Measurements from ENCODE around the gene GRK4.

GRK4 gene

DNA sequence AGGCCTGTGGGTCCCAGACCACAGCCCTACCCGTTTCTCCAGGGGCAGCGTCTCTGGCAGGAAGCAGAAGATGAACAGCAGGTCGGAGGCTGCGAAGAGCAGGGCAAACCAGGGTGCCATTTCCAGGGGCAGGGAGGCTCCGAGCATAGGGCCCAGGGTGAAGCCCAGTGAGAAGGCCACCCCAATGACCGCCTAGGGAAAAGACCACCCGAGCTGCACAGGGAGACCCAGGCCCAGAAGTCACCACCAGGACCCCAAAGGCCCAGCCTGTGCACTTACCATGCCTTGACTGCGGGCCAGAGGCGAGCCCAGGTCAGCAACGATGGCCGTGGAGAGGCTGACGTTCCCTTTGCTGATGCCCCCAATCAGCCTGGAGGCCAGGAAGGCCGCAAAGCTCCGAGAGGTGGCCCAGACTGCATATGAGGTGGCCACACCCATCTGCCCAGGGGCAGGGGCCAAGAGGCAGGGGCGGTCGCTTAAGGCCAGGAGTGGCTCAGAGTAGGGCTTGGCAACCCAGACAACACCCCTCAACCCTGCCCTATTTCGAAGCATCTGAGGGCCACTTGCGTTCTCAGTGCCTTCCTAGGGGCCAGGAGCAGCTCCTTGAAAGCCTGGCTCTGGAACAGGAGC is 30.9 kb upstream of the GRK4 start:
- no peak for TF ChIP-seq CTCF (IDR thresholded peaks at IDR 0.05)
- peak overlapping the region; percentile 90 to 94 for H3K27ac ChIP-seq
- DNase-seq (ENCODE audit: low spot score), result peak; percentile 72
- peak overlapping the region; percentile 98 for H3K4me3 ChIP-seq

DNA sequence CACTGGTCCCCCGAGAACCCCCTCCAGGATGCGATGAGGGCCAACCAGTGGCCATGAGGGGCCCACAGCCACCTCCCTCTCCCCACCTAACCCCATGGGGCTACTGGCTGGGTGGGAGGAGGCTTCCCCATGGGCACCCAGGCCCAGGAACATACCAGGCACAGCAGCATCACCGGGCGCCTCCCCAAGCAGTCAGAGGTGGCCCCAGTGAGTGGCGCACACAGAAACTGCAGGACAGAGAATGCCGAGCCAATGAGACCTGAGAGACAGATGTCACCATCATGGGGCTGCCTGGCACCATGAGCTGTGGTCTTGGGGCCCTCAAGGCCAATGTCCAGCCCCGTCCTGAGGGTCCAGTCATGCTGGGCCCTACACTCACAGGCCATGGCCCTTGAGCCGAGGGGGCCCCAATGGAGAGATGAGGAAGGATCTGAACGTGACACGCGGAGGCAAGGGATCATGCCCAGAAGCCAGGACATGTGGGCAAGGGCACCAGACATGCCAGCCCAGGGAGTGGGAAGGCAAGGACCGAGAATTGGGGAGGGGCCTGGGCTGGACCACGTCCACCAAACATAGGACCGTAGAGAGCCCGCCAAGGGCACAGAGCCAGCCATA is 30.3 kb upstream of the GRK4 start:
- TF ChIP-seq CTCF (IDR thresholded peaks at IDR 0.05), result no peak
- DNase-seq (ENCODE audit: low spot score), result peak; percentile 71
- H3K27ac ChIP-seq, result peak overlapping the region; percentile 90 to 94
- H3K4me3 ChIP-seq, result peak overlapping the region; percentile 98

DNA sequence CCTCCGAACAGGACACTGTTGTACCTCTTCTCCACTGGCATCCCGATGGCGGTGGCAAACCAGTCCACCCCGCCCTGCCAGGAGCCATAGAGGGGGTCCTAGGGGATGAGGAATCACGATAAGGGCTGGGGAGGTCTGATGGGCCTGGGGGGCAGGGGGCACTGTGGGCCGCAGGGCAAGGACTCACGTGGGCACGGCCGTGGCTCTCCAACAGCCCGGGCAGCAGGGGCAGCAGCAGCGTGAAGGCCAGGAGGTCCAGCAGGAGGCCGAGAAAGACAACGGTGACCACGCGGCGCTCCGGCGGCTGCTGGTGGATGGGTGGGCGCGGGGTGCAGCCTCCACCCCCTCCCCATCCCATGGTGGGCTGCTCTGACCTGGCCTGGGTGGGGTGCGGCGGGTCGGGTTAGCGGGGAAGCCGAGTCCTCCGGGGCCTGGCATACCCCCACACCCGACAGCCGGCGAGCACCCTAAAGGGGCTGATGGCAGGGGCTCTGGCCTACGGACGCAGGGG is 29.8 kb upstream of the GRK4 start:
- peak overlapping the region; percentile 98 for H3K4me3 ChIP-seq
- no peak for TF ChIP-seq CTCF (IDR thresholded peaks at IDR 0.05)
- peak overlapping the region; percentile 90 to 94 for H3K27ac ChIP-seq
- peak; percentile 79 for DNase-seq (ENCODE audit: low spot score)

- DNase-seq (ENCODE audit: low spot score), result peak; percentile 88
- Histone ChIP-seq H3K27ac (peak overlapping the region; percentile 90 to 94), H3K4me3 (peak overlapping the region; percentile 98)
- TF ChIP-seq CTCF (IDR thresholded peaks at IDR 0.05), result no peak
These were observed 29.1 kb upstream of the GRK4 start for GRCh38 chr4:2934077-2934812.

GRCh38 chr4:2934813-2935761 is 28.3 kb upstream of the GRK4 start:
- Histone ChIP-seq H3K4me3 (peak overlapping the region; percentile 98), H3K27ac (peak overlapping the region; percentile 90 to 94)
- no peak for TF ChIP-seq CTCF (IDR thresholded peaks at IDR 0.05)
- DNase-seq (ENCODE audit: low spot score), result peak; percentile 95
